HepG2 (cell line): Measurements from ENCODE around the gene NYNRIN. TPM values are rescaled to one million over a fixed set of nuclear protein-coding genes. Genes with fewer than 3 reads are reported as not detected.

Source experiments
- AGO2 ChIP-seq: fragments of 200-400 bp; formaldehyde crosslinking; optimal IDR thresholded peaks from 2 replicates; pipeline ENCODE3; 2017; ENCODE audit warnings: mild to moderate bottlenecking, low read depth, low read length, moderate library complexity
- CREB1 ChIP-seq, 2 experiments: fragments of 450-650 bp in 1 of 2; IDR thresholded peaks; 2 replicates each; pipeline ENCODE4 v1.6.1; 2016 to 2017; ENCODE audit warnings: control low read depth in 1 of 2, mild to moderate bottlenecking in 1 of 2, missing compliant biosample characterization in 1 of 2, missing genetic modification characterization in 1 of 2
- GATA4 ChIP-seq: sonication (generic); IDR thresholded peaks from 2 replicates; pipeline ENCODE4 v1.6.1; 2016; ENCODE audit warnings: antibody characterized with exemption, low read depth, borderline replicate concordance
- HES4 ChIP-seq: sonication (generic); formaldehyde crosslinking; IDR thresholded peaks from 2 replicates; pipeline ENCODE4 v1.9.0; 2021; ENCODE audit warnings: mild to moderate bottlenecking, missing genetic modification reagents, borderline replicate concordance
- HNRNPL ChIP-seq: fragments of 200-400 bp; formaldehyde crosslinking; IDR thresholded peaks from 2 replicates; pipeline ENCODE4 v1.6.1; 2017; ENCODE audit warnings: mild to moderate bottlenecking, low read depth, low read length
- IRF1 ChIP-seq: sonication (generic); formaldehyde crosslinking; IDR thresholded peaks from 2 replicates; pipeline ENCODE4 v1.4.0; 2020; ENCODE audit warnings: low read depth, mild to moderate bottlenecking, missing genetic modification reagents
- MAFG ChIP-seq: sonication (generic); formaldehyde crosslinking; IDR thresholded peaks from 2 replicates; pipeline ENCODE4 v1.5.1; 2020; ENCODE audit warnings: mild to moderate bottlenecking, missing genetic modification reagents
- MYC ChIP-seq: sonication (generic); formaldehyde crosslinking; IDR thresholded peaks from 2 replicates; pipeline ENCODE4 v1.9.0; 2021; ENCODE audit warnings: missing genetic modification reagents, borderline replicate concordance
- RCOR2 ChIP-seq: IDR thresholded peaks from 2 replicates; pipeline ENCODE4 v1.6.1; 2016; ENCODE audit warnings: missing biosample characterization, missing genetic modification reagents
- TERF1 ChIP-seq: sonication (generic); formaldehyde crosslinking; IDR thresholded peaks from 2 replicates; pipeline ENCODE4 v1.8.0; 2022; ENCODE audit warnings: mild to moderate bottlenecking, missing genetic modification reagents, moderate library complexity
- TFE3 ChIP-seq: IDR thresholded peaks from 2 replicates; pipeline ENCODE4 v1.6.1; 2016
- ZNF326 ChIP-seq: sonication (generic); formaldehyde crosslinking; IDR thresholded peaks from 2 replicates; pipeline ENCODE4 v1.4.0; 2020; ENCODE audit warnings: missing genetic modification reagents, borderline replicate concordance
- ZNF383 ChIP-seq: sonication (generic); formaldehyde crosslinking; IDR thresholded peaks from 2 replicates; pipeline ENCODE4 v1.4.0; 2020; ENCODE audit warnings: missing genetic modification reagents, mild to moderate bottlenecking, borderline replicate concordance
- ZNF556 ChIP-seq: sonication (generic); formaldehyde crosslinking; IDR thresholded peaks from 2 replicates; pipeline ENCODE4 v1.4.0; 2020; ENCODE audit warnings: mild to moderate bottlenecking, missing genetic modification reagents, borderline replicate concordance
- ZNF607 ChIP-seq: sonication (generic); formaldehyde crosslinking; IDR thresholded peaks from 2 replicates; pipeline ENCODE4 v1.5.1; 2020; ENCODE audit warnings: missing genetic modification reagents, mild to moderate bottlenecking, borderline replicate concordance
- polyA plus RNA-seq, 8 experiments: library from polyadenylated mRNA; depleted of rRNA in 3 of 8; stranded (reverse) in 7 of 8; unstranded in 1 of 8; fragments of >200 nt; fragmentation: Illumina TruSeq in 4 of 8; extraction: Trizol in 4 of 8; gene quantifications; 2 replicates each; pipeline versions ENCODE4 v1.2.1 to v1.2.3, GENCODE V29; 2011 to 2016; ENCODE audit warnings: low read depth in 4 of 8, missing spikeins in 1 of 8, mixed read lengths in 1 of 8; ENCODE audit not compliant: insufficient read depth in 1 of 8
- total RNA-seq, 5 experiments: library from RNA; depleted of rRNA; stranded (reverse); fragments of >200 nt; fragmentation: Illumina TruSeq; extraction: Trizol; gene quantifications; 2 replicates each; pipeline ENCODE4 v1.2.3, GENCODE V29; 2016; ENCODE audit warnings: low read depth in 1 of 5
- TF ChIP-seq, protein P1 (sequence below), 2 experiments: sonication (generic) in 1 of 2; formaldehyde crosslinking in 1 of 2; IDR thresholded peaks; 2 replicates each; pipeline versions ENCODE4 v1.6.1 to v1.9.0; 2014 to 2022; ENCODE audit warnings: antibody characterized with exemption in 1 of 2, borderline replicate concordance in 1 of 2, inconsistent platforms in 1 of 2, low read depth in 1 of 2, missing genetic modification reagents in 1 of 2
- TF ChIP-seq, protein P2 (sequence below): IDR thresholded peaks from 2 replicates; pipeline ENCODE4 v1.6.1; 2016; ENCODE audit warnings: mild to moderate bottlenecking

NYNRIN gene
- total and polyA plus RNA-seq, 2 of the 13 experiments (the other 11 are each of a cell fraction or from before 2014, with no cell fraction given), result 0.63 to 1.1 TPM

- TF ChIP-seq TFE3 (CRISPR knock-in tag) (no peak), HES4 (CRISPR knock-in tag) (no peak), RCOR2 (CRISPR knock-in tag) (peak; percentile 38; the same call in 1 of the 2 replicates), MAFG (CRISPR knock-in tag) (no peak), ZNF556 (CRISPR knock-in tag) (no peak), ZNF607 (CRISPR knock-in tag) (no peak; the same call in 1 of the 2 replicates), HNRNPL (no peak), CREB1 (IDR thresholded peaks at IDR 0.05) (no peak), CREB1 (CRISPR knock-in tag; IDR thresholded peaks at IDR 0.05) (no peak), GATA4 (no peak), AGO2 (no peak), IRF1 (CRISPR knock-in tag) (no peak), ZNF326 (CRISPR knock-in tag) (no peak), TERF1 (CRISPR knock-in tag) (no peak), ZNF383 (CRISPR knock-in tag) (no peak), MYC (CRISPR knock-in tag) (no peak)
- TF ChIP-seq, protein P1, sequence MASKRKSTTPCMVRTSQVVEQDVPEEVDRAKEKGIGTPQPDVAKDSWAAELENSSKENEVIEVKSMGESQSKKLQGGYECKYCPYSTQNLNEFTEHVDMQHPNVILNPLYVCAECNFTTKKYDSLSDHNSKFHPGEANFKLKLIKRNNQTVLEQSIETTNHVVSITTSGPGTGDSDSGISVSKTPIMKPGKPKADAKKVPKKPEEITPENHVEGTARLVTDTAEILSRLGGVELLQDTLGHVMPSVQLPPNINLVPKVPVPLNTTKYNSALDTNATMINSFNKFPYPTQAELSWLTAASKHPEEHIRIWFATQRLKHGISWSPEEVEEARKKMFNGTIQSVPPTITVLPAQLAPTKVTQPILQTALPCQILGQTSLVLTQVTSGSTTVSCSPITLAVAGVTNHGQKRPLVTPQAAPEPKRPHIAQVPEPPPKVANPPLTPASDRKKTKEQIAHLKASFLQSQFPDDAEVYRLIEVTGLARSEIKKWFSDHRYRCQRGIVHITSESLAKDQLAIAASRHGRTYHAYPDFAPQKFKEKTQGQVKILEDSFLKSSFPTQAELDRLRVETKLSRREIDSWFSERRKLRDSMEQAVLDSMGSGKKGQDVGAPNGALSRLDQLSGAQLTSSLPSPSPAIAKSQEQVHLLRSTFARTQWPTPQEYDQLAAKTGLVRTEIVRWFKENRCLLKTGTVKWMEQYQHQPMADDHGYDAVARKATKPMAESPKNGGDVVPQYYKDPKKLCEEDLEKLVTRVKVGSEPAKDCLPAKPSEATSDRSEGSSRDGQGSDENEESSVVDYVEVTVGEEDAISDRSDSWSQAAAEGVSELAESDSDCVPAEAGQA (IDR thresholded peaks at IDR 0.05; ENCODE audit: low read depth), result no peak
- TF ChIP-seq, protein P1 (CRISPR knock-in tag; IDR thresholded peaks at IDR 0.05; ENCODE audit: borderline replicate concordance), result no peak
- TF ChIP-seq, protein P2, sequence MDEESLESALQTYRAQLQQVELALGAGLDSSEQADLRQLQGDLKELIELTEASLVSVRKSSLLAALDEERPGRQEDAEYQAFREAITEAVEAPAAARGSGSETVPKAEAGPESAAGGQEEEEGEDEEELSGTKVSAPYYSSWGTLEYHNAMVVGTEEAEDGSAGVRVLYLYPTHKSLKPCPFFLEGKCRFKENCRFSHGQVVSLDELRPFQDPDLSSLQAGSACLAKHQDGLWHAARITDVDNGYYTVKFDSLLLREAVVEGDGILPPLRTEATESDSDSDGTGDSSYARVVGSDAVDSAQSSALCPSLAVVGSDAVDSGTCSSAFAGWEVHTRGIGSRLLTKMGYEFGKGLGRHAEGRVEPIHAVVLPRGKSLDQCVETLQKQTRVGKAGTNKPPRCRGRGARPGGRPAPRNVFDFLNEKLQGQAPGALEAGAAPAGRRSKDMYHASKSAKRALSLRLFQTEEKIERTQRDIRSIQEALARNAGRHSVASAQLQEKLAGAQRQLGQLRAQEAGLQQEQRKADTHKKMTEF (CRISPR knock-in tag), result no peak
Observed at GRCh38 chr14:24436355-24437019, 37.7 kb downstream of the NYNRIN start (continued).
